WI38 (cell line): ENCODE results near the gene HOXA9.

ENCODE experiments used
- H3K4me3 ChIP-seq: 2 replicates; pipeline ENCODE4 v1.5.1; 2011; ENCODE audit warnings: low read depth, mild to moderate bottlenecking, control low read depth, low read length
- TF ChIP-seq, protein P1 (sequence below): IDR thresholded peaks from 2 replicates; pipeline ENCODE4 v1.5.1; 2012; ENCODE audit warnings: low read depth, mild to moderate bottlenecking, control low read depth, low read length

The HOXA9 gene

GRCh38 chr7:27189997-27190748 lies 24.8 kb upstream of the HOXA9 start:
- no peak overlapping the region for H3K4me3 ChIP-seq
- TF ChIP-seq, protein P1, sequence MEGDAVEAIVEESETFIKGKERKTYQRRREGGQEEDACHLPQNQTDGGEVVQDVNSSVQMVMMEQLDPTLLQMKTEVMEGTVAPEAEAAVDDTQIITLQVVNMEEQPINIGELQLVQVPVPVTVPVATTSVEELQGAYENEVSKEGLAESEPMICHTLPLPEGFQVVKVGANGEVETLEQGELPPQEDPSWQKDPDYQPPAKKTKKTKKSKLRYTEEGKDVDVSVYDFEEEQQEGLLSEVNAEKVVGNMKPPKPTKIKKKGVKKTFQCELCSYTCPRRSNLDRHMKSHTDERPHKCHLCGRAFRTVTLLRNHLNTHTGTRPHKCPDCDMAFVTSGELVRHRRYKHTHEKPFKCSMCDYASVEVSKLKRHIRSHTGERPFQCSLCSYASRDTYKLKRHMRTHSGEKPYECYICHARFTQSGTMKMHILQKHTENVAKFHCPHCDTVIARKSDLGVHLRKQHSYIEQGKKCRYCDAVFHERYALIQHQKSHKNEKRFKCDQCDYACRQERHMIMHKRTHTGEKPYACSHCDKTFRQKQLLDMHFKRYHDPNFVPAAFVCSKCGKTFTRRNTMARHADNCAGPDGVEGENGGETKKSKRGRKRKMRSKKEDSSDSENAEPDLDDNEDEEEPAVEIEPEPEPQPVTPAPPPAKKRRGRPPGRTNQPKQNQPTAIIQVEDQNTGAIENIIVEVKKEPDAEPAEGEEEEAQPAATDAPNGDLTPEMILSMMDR = no peak

DNA sequence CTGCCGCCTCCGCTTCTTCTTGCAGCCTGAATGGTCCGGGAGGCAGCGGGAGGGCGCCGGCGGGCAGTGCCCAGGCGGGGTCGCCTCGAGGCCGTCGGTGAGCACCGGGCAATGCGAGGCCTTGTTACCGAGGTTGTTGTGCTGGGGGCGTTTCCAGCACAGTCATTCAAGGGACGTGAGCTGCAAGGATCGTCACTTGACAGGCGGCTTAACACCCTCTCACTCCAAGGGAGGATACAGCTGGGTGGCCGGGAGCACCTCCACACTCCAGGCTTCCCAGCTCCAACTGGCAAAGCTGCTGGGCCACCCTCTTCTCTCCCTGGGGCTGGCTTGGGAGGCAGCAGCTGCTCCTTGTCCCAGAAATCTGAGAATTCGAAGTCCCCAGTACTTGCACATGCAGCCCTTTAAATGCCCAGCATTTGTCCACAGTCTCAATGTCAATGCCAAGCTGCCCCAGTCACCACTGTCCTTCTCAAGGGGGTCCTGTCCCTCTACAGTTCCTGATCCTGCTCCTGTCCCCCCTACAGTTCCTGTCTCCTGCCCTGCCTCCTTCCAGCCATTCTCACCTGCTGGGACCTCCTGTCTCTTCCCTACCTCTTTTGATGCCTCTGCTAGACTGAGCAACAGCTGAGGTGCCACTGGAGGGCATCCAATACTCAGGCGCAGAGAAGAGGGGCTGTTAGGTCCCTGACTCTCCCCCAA lies 24.1 kb upstream of the HOXA9 start:
- TF ChIP-seq, protein P1 = no peak
- H3K4me3 ChIP-seq = no peak overlapping the region

DNA sequence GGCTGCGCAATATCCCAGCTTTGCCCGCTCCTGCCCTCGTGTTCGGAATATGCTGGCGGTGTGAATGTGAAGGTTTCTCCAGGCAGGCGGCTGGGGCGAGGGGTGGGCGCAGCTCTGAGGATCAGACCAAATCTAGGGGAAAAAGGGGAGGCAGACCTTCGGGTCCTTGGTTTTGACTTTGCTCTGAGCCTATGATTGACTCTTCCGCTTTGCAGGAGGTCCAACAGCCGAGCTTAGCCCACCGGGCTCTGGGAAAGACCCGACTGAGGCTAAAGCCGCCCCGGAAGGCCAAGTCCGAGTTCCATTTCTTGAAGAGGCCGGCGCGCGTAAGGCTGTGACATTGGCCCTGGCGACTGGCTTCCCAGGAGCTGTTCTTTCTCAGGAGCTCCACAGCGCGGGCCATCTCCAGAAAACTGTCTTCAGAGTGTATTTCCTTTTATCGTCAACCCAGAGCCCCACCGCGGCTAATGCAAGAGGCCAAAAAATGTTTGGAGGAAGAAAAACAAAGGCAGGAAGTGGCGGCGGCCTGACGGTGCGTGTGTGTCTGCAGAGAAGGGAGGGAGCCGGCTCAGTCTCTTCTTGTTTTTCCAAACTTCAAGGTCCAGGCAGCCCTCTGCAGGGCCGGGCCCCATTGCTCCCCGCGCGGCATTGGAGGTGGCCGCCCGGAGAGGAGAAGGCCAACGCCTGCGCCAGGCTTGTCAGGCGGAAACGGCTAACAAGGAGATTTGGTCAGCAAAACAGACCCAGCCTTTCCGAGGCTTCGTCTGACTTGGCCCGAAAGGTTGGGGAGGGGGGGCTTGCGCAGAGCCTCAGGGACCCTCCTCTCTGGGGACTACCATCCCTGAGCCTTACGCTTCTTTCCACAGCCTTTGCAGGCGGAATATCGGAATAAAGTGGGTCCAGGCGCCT lies 23.3 kb upstream of the HOXA9 start:
- TF ChIP-seq, protein P1 = no peak
- H3K4me3 ChIP-seq = no peak overlapping the region

DNA sequence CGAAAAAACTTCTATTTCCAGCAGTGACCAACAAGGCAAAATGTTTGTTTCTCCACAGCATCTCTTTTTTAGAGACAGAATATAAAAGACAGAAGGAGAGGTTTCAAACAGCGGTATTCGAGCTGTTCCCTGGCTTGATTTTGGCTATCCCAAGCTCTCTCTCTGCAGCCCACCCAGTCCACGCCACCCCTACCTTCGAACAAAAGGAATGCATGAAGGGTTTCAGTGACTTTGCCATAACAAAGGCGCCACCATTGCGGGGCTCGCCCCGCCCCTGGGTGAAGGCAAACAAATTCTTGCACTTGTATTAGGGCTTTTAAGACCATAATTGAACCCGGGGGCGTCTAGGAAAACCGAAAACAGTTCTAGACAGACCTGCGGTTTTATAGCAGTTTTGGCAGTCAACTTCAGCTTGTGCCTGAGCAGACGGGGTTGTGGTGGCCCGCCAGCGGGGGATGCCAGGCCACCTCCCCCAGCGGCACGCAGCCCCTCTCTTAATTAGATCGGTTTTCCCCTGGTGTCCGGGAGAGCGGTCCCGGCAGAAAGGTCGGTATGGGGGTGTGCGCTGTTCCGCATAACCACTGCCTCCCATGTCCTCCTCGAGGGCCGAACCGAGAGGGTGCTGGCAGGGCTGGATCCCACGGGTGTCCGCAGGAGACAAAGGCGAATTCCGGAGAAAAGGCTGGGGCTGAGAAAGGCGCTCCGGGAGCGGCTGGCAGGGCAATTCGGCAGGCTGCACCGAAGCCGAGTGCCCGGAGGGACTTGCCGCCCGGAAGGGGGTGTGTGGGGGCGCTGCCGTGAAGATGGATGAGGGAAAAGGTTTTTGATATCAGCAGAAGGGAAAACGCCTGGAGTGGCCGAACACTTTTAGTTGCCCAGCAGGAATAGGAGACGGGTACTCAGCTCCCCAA lies 22.4 kb upstream of the HOXA9 start:
- H3K4me3 ChIP-seq = no peak overlapping the region

DNA sequence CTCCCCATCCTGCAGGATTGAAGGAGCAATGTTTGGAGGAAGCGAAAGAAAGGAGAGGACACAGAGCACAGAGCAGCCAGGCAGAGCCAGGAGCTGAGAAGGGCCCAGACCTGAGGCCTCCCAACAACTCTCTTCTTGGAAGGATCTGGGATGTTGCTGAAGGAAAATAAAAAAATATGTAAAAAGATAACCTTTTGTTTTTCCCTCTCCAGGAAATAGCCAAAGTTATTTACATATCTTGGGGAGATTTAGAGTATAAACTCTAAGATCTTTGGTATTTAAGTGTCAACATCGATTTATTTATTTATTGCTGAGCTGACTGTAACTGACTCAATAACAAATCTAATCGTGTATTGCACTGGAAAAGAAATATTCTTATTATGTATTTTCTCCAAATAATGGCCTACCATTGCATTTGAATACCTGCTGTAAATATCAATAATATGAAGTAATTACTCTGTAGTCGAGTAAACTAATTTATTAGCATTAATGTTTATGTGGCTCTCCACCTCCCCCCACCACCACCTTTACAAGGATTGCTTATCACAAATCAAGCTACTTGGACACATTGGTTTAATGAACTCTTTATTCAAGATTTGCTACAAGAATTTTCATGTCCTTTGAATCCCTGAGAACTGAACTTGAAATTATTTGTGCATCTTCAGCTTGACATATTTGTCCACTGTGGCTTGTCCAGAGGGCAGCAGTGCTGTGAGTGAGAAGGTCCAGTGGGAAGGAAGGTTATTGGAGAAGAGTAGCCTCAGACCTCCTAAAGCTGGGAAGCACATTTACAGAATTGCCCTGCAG lies 21.5 kb upstream of the HOXA9 start:
- TF ChIP-seq, protein P1 = no peak
- no peak overlapping the region for H3K4me3 ChIP-seq

More for the DNA sequence above, 22.4 kb upstream of the HOXA9 start:
- TF ChIP-seq, protein P1 = no peak
